ENCODE results near the gene SLC24A3. TPM values are rescaled to one million over a fixed set of nuclear protein-coding genes. Genes with fewer than 3 reads are reported as not detected.

The SLC24A3 gene
- total RNA-seq, 1 donor from 2014 or later: 0.10 TPM

DNA sequence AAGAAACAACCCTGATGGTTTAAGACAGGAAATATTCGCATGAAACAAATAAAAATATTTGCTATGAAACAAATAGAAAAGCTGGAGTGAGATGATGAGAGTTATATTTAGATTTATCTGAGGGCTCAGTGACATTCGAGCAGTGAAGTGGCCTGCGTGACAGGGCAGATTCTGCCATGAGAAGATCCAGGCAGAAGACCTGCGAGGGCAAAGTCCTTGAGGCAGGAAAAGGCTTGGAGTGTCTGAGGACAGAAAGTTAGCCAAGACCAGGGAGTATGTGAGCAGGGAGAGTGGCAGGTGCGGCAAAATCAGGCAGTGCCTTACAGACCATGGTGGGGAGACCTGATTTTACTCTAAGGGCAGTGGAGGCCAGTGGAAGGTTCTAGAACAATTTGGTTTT, 478.7 kb downstream of the SLC24A3 start:
- no peak overlapping the region for H3K27ac Mint-ChIP-seq (ENCODE audit: unreplicated experiment)
- H3K27me3 Mint-ChIP-seq (ENCODE audit: low read depth): no peaks in the 10 kb centered on the region
- H3K4me3 Mint-ChIP-seq (ENCODE audit: unreplicated experiment): no peak overlapping the region
- DNase-seq (ENCODE audit: low spot score): no peak
- no peak for TF ChIP-seq CTCF (IDR thresholded peaks at IDR 0.05)
- H3K36me3 Mint-ChIP-seq (ENCODE audit: low read depth): no peaks in the 10 kb centered on the region
- H3K9me3 Mint-ChIP-seq (ENCODE audit: low read depth): no peaks in the 10 kb centered on the region
- peaks cover 29% of the 10 kb centered on the region for H3K4me1 Mint-ChIP-seq (ENCODE audit: low read depth)

GRCh38 chr20:19692100-19692499, 479.7 kb downstream of the SLC24A3 start:
- Mint-ChIP-seq H3K4me3 (ENCODE audit: unreplicated experiment) (no peak overlapping the region), H3K9me3 (ENCODE audit: low read depth) (no peaks in the 10 kb centered on the region), H3K4me1 (ENCODE audit: low read depth) (peaks cover 29% of the 10 kb centered on the region), H3K36me3 (ENCODE audit: low read depth) (no peaks in the 10 kb centered on the region), H3K27me3 (ENCODE audit: low read depth) (no peaks in the 10 kb centered on the region), H3K27ac (ENCODE audit: unreplicated experiment) (peak overlapping the region; percentile 25)
- DNase-seq (ENCODE audit: low spot score): no peak
- no peak for TF ChIP-seq CTCF (IDR thresholded peaks at IDR 0.05)

GRCh38 chr20:19692685-19693119, 480.3 kb downstream of the SLC24A3 start:
- H3K27ac Mint-ChIP-seq (ENCODE audit: unreplicated experiment): no peak overlapping the region
- DNase-seq (ENCODE audit: low spot score): no peak
- H3K27me3 Mint-ChIP-seq (ENCODE audit: low read depth): no peaks in the 10 kb centered on the region
- H3K36me3 Mint-ChIP-seq (ENCODE audit: low read depth): no peaks in the 10 kb centered on the region
- no peaks in the 10 kb centered on the region for H3K9me3 Mint-ChIP-seq (ENCODE audit: low read depth)
- TF ChIP-seq CTCF (IDR thresholded peaks at IDR 0.05): peak; percentile 99
- no peak overlapping the region for H3K4me3 Mint-ChIP-seq (ENCODE audit: unreplicated experiment)
- peaks cover 29% of the 10 kb centered on the region for H3K4me1 Mint-ChIP-seq (ENCODE audit: low read depth)

GRCh38 chr20:19693508-19693907, 481.1 kb downstream of the SLC24A3 start:
- no peak for TF ChIP-seq CTCF (IDR thresholded peaks at IDR 0.05)
- Mint-ChIP-seq H3K4me1 (ENCODE audit: low read depth) (peaks cover 25% of the 10 kb centered on the region), H3K27me3 (ENCODE audit: low read depth) (no peaks in the 10 kb centered on the region), H3K36me3 (ENCODE audit: low read depth) (no peaks in the 10 kb centered on the region), H3K4me3 (ENCODE audit: unreplicated experiment) (no peak overlapping the region), H3K27ac (ENCODE audit: unreplicated experiment) (no peak overlapping the region), H3K9me3 (ENCODE audit: low read depth) (no peaks in the 10 kb centered on the region)
- no peak for DNase-seq (ENCODE audit: low spot score)

DNA sequence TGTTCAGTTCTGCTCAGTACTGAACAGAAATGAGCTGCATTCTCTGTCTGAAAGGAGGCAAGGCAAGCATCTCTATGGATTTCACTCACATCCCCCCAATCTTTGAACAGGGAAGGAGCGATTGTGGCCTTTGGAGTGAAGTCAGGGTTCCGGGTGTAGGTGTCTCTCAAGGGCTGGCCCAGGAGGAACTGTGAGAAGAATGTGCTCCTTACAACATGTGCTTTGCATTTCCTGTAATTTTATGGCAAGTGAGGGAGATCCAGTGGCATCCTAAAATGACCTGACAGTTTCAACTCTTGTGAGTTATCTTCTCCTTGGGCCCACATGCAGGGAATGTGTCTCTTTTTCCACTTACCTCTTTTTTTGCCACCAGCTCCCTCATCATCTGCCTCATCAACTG, 482.6 kb downstream of the SLC24A3 start:
- TF ChIP-seq CTCF (IDR thresholded peaks at IDR 0.05): no peak
- no peak for DNase-seq (ENCODE audit: low spot score)
- Mint-ChIP-seq H3K27ac (ENCODE audit: unreplicated experiment) (peak overlapping the region; percentile 45), H3K4me1 (ENCODE audit: low read depth) (peaks cover 38% of the 10 kb centered on the region), H3K27me3 (ENCODE audit: low read depth) (no peaks in the 10 kb centered on the region), H3K36me3 (ENCODE audit: low read depth) (no peaks in the 10 kb centered on the region), H3K9me3 (ENCODE audit: low read depth) (peaks cover 6% of the 10 kb centered on the region), H3K4me3 (ENCODE audit: unreplicated experiment) (no peak overlapping the region)

Measured in chondrocyte (in vitro differentiated cells).